Measurements from ENCODE around the gene PDS5A.

DNA sequence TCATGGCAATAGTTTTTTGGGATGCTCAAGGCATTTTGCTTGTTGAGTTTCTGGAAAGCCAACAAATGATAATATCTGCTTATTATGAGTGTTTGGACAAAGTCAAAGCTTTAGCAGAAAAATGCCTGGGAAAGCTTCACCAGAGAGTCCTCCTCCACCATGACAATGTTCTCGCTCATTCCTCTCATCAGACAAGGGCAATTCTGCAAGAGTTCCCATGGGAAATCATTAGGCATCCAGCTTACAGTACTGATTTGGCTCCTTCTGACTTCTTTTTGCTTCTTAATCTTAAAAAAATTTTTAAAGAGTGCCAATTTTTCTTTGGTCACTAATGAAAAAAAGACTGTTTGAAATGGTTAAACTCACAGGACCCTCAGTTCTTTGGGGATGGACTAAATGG lies 143.4 kb downstream of the PDS5A start:
- no peak for TF ChIP-seq ZBTB8A (tag by site-specific recombination; IDR thresholded peaks at IDR 0.05)
- no peak for TF ChIP-seq ZNF501 (tag by site-specific recombination; IDR thresholded peaks at IDR 0.05)
- no peak for TF ChIP-seq SETDB1 (IDR thresholded peaks at IDR 0.05; ENCODE audit: insufficient read length, low read length)
